Esophagus (tissue), 2 donors: ENCODE results near the gene RNASE4. TPM values are rescaled to one million over a fixed set of nuclear protein-coding genes. Genes with fewer than 3 reads are reported as not detected.
A peak's percentile ranks its signal among the peaks of the same experiment; 100 is the strongest.

Experiments used
- H3K27ac ChIP-seq, 2 donors: one replicate each; pipeline ENCODE4 v1.5.1; 2013; ENCODE audit warnings: low read depth in 2 of 2, mild to moderate bottlenecking in 2 of 2, inconsistent platforms in 1 of 2, low read length in 1 of 2, moderate library complexity in 1 of 2
- H3K27me3 ChIP-seq, 2 donors: one replicate each; pipeline ENCODE4 v1.6.1; 2013; ENCODE audit warnings: low read length in 2 of 2, control low read depth in 1 of 2, mild to moderate bottlenecking in 1 of 2; ENCODE audit not compliant: insufficient read depth in 2 of 2, control insufficient read depth in 1 of 2
- H3K36me3 ChIP-seq, 2 donors: one replicate each; pipeline ENCODE4 v1.6.1; 2013; ENCODE audit warnings: low read length in 1 of 2; ENCODE audit not compliant: control insufficient read depth in 2 of 2, insufficient read depth in 2 of 2
- H3K4me1 ChIP-seq, 2 donors: one replicate each; pipeline ENCODE4 v1.6.1; 2013; ENCODE audit warnings: low read length in 1 of 2; ENCODE audit not compliant: control insufficient read depth in 2 of 2, insufficient read depth in 2 of 2
- H3K4me3 ChIP-seq, 2 donors: one replicate each; pipeline ENCODE4 v1.5.1; 2013; ENCODE audit warnings: low read length in 2 of 2, mild to moderate bottlenecking in 2 of 2, low read depth in 1 of 2, moderate library complexity in 1 of 2
- H3K9me3 ChIP-seq, 2 donors: one replicate each; pipeline ENCODE4 v1.6.1; 2013; ENCODE audit warnings: mild to moderate bottlenecking in 2 of 2, low read depth in 1 of 2, low read length in 1 of 2, moderate library complexity in 1 of 2; ENCODE audit not compliant: control insufficient read depth in 2 of 2, insufficient read depth in 1 of 2
- WGBS, 2 donors: extraction: QIAGEN DNeasy Blood & Tissue Kit; methylation state at CpG; one replicate each; pipeline ENCODE4 v1.1.7; 2013; 5-methylcytosine and 5-hydroxymethylcytosine counted together
- polyA plus RNA-seq, 2 donors: library from polyadenylated mRNA; stranded (reverse); fragments of 200-250 nt; gene quantifications; one replicate each; pipeline ENCODE4 v1.2.3, GENCODE V29; 2013
- donor health status: healthy with polysubstance abuse.
- donor health status: Bipolar disorder and iron deficiency.

RNASE4 gene
- polyA plus RNA-seq, 2 donors, result 4.4 to 18.6 TPM

DNA sequence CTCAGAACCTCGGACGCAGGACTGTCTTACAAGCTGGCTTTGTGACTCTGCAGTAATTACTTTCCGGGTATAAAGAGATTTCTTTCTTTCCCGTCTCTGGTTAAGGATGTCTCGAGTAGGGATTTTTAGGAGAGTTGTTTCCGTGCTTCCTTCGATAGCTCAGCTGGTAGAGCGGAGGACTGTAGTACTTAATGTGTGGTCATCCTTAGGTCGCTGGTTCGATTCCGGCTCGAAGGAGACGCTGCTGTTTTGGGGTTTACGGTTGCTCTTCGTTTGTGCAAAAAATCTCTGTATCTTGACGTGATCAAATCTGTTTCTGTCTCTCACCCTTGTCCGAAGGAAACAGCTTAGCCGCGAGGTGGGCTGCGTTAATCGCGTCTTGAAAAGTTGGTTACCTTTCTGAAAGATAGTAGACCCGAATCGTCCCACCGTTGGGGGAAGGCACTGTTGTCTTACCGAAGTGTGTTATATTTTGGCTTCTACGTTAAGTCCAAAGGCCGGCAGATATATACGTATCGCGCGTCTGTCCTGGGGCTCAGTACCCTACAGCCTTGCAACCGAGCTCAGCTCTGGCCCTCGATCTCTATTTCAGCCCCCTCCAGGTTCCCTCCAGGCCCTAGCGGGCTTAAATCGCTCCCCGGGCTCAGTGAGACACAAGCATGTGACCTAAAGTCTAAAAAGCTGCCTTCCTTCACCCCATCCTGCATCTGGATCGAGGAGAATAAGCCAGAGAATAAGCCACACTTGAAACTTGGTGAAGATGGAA is 1.1 kb upstream of the RNASE4 start:
- Histone ChIP-seq H3K27ac (peak overlapping the region; percentile 100), H3K4me3 (peak overlapping the region; percentile 68 to 87), H3K36me3 (no peaks in the 10 kb centered on the region), H3K9me3 (no peaks in the 10 kb centered on the region), H3K27me3 (no peaks in the 10 kb centered on the region), H3K4me1 (peaks cover 0 to 2% of the 10 kb centered on the region in 2 donors)
- 0 to 1% methylated on average over 38 of the region's 38 CpGs for WGBS, 2 donors

- Histone ChIP-seq H3K9me3 (no peaks in the 10 kb centered on the region), H3K4me1 (peaks cover 0 to 2% of the 10 kb centered on the region in 2 donors), H3K36me3 (no peaks in the 10 kb centered on the region), H3K4me3 (peak overlapping the region; percentile 68 to 69), H3K27me3 (no peaks in the 10 kb centered on the region), H3K27ac (peak overlapping the region; percentile 98 to 100)
- 12 to 13% methylated on average over 22 of the region's 22 CpGs for WGBS, 2 donors
Measured at GRCh38 chr14:20684662-20685456, 499 bp downstream of the RNASE4 start.

- Histone ChIP-seq H3K27me3 (no peaks in the 10 kb centered on the region), H3K36me3 (no peaks in the 10 kb centered on the region), H3K27ac (no peak overlapping the region), H3K4me1 (no peaks in the 10 kb centered on the region), H3K4me3 (no peak overlapping the region), H3K9me3 (no peaks in the 10 kb centered on the region)
- whole genome bisulfite sequencing, 2 donors, result 53 to 66% methylated on average over 7 of the region's 7 CpGs
Measured at GRCh38 chr14:20686386-20687143, 2.2 kb downstream of the RNASE4 start.

- Histone ChIP-seq H3K27ac (no peak overlapping the region), H3K36me3 (no peaks in the 10 kb centered on the region), H3K4me1 (no peaks in the 10 kb centered on the region), H3K9me3 (no peaks in the 10 kb centered on the region), H3K4me3 (no peak overlapping the region), H3K27me3 (no peaks in the 10 kb centered on the region)
- 72 to 89% methylated on average over 5 of the region's 5 CpGs for WGBS, 2 donors
Measured at GRCh38 chr14:20687362-20688166, 3.2 kb downstream of the RNASE4 start.

- no peak within 1 kb of the TSS for H3K27ac ChIP-seq
- H3K4me3 ChIP-seq, result no peak within 1 kb of the TSS
- H3K27me3 ChIP-seq, result no peaks in the 10 kb centered on the region
- 71 to 79% methylated on average over 7 of the region's 7 CpGs for WGBS, 2 donors
- H3K4me1 ChIP-seq, result no peaks in the 10 kb centered on the region
- H3K9me3 ChIP-seq, result no peaks in the 10 kb centered on the region
- H3K36me3 ChIP-seq, result no peaks in the 10 kb centered on the region
Measured at GRCh38 chr14:20688167-20688839, 3.9 kb downstream of the RNASE4 start, which contains the start of gene ANG. Gene ANG, plus strand, starts transcription at chr14:20688764. Its CDS starts 4,801 bp downstream, at chr14:20693565.

DNA sequence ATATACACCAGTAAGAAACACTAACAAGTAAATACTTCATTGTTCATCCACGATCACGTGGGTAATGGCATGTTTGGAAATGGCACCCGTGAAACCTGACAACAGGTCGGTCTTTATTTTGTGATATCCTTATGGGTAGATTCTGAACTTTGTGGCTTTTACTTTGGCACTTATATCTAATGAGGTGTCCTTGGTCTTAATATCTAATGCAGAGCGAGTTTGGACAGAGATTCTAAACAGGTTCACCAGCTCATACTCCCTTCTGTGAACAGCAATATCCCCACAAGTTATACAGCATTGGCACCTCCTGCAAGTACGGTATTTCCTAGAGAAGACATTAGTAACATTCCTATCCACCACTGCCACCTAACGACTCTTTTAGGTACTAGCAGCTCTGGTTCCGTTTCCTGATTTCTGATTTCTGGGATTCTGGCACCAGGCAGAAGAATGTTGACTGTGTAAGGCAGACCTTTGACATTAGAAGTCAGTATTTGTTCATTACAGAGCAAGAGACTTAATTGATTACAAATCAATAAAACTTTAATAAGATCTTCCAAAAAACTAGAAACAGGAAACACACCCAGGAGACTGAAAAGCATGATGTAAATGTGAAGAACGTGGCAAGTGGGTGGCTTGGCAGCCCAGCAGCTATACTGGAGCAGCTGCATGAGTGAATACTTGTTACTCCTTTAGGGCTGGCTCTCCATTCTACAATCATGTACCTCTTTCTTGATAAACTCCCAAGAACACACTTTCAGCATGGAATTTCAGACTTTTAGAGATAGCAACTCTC is 6.7 kb downstream of the RNASE4 start:
- WGBS, 2 donors, result 19 to 22% methylated on average over 9 of the region's 9 CpGs
- Histone ChIP-seq H3K27ac (peak overlapping the region in 1 of 2 donors; percentile 22), H3K4me3 (peak overlapping the region in 1 of 2 donors; percentile 7), H3K4me1 (no peaks in the 10 kb centered on the region), H3K9me3 (no peaks in the 10 kb centered on the region), H3K36me3 (peaks cover 4% of the 10 kb centered on the region in 2 donors), H3K27me3 (no peaks in the 10 kb centered on the region)

DNA sequence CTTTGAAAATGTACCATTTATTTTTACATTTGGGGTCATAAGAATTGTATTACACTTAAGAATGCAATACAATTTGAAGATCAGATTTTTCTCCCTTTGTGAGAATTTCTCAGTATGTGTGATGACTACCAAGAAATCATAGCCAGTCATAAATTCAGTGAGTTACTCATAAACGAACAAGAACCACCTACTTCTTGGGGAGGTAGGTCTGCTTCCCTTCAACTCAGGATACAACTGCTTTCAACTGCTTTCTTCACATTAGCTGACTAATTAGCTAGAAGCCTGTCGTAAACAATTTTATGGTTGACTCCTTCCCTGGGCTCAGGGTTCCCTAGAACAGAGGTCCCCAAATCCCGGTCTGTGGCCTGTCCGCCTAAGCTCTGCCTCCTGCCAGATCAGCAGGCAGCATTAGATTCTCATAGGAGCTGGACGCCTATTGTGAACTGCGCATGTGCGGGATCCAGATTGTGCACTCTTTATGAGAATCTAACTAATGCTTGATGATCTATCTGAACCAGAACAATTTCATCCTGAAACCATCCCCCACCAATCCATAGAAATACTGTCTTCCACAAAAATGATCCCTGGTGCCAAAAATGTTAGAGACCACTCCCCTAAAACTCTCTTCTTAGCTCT is 7.9 kb downstream of the RNASE4 start:
- Histone ChIP-seq H3K4me3 (no peak overlapping the region), H3K9me3 (no peaks in the 10 kb centered on the region), H3K36me3 (peaks cover 4% of the 10 kb centered on the region in 2 donors), H3K27ac (no peak overlapping the region), H3K27me3 (no peaks in the 10 kb centered on the region), H3K4me1 (no peaks in the 10 kb centered on the region)
- WGBS, 2 donors, result 84 to 89% methylated on average over 7 of the region's 7 CpGs

DNA sequence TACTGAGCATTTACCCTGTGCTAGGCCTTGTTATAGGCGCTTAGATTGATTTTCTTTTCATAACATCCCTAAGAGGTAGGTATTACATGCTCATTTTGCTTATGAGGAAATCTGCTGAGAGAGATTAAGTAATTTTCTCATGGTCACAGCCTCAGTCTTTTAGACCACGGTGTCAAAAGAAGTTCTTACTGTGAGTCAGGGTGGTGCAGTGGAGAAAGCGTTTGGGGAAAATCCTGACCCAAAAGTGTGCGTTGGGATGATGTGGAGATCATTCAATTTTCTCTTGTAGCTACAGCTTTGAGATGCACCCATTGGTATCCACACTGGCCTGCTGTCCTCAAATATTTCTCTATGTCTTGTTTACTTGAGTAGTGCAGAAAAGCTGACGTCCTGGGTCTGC is 12.4 kb downstream of the RNASE4 start:
- no peaks in the 10 kb centered on the region for H3K4me1 ChIP-seq
- peaks cover 4 to 6% of the 10 kb centered on the region in 2 donors for H3K36me3 ChIP-seq
- H3K9me3 ChIP-seq, result no peaks in the 10 kb centered on the region
- no peaks in the 10 kb centered on the region for H3K27me3 ChIP-seq
- H3K4me3 ChIP-seq, result no peak overlapping the region
- no peak overlapping the region for H3K27ac ChIP-seq
- WGBS, 2 donors, result 87 to 88% methylated on average over 5 of the region's 5 CpGs
